Fibroblast of mammary gland (primary cell): Measurements from ENCODE around the gene C22orf15.

Experiments used
- DNase-seq: peaks from one replicate; pipeline ENCODE4 v3.0.0-alpha.2; 2010; ENCODE audit warnings: low read depth
- H3K4me3 ChIP-seq: 2 replicates; pipeline ENCODE4 v1.5.1; 2011; ENCODE audit warnings: low read depth, mild to moderate bottlenecking, low read length, moderate library complexity; ENCODE audit not compliant: control insufficient read depth
- TF ChIP-seq, protein P1 (sequence below): conservative IDR thresholded peaks from 2 replicates; pipeline ENCODE4 v1.5.1; 2011; ENCODE audit warnings: low read depth, low read length, inconsistent platforms; ENCODE audit not compliant: control insufficient read depth, insufficient read depth

C22orf15 gene

GRCh38 chr22:23755711-23756110 lies 7.1 kb upstream of the C22orf15 start:
- no peak for DNase-seq
- TF ChIP-seq, protein P1, sequence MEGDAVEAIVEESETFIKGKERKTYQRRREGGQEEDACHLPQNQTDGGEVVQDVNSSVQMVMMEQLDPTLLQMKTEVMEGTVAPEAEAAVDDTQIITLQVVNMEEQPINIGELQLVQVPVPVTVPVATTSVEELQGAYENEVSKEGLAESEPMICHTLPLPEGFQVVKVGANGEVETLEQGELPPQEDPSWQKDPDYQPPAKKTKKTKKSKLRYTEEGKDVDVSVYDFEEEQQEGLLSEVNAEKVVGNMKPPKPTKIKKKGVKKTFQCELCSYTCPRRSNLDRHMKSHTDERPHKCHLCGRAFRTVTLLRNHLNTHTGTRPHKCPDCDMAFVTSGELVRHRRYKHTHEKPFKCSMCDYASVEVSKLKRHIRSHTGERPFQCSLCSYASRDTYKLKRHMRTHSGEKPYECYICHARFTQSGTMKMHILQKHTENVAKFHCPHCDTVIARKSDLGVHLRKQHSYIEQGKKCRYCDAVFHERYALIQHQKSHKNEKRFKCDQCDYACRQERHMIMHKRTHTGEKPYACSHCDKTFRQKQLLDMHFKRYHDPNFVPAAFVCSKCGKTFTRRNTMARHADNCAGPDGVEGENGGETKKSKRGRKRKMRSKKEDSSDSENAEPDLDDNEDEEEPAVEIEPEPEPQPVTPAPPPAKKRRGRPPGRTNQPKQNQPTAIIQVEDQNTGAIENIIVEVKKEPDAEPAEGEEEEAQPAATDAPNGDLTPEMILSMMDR: no peak
- no peak overlapping the region for H3K4me3 ChIP-seq

DNA sequence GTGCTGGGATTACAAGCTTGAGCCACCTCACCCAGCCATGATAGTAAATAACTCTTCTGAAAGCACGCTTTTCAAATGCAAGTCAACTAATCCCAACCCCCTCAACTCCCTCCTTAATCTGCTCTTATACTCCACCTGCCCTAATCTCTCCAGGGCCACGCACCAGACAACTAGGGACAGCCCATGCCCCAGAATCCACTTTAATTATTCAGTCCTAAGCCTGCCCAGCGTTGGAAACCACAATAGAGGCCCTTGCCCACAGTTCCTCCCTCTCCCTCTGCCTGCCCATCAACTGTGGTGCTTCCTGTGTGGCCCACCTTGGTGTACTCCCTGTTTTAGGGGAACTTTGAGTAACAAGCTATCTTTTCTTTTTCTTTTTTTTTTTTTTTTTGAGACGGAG lies 5.9 kb upstream of the C22orf15 start:
- H3K4me3 ChIP-seq: no peak overlapping the region
- TF ChIP-seq, protein P1: no peak
- DNase-seq: no peak

DNA sequence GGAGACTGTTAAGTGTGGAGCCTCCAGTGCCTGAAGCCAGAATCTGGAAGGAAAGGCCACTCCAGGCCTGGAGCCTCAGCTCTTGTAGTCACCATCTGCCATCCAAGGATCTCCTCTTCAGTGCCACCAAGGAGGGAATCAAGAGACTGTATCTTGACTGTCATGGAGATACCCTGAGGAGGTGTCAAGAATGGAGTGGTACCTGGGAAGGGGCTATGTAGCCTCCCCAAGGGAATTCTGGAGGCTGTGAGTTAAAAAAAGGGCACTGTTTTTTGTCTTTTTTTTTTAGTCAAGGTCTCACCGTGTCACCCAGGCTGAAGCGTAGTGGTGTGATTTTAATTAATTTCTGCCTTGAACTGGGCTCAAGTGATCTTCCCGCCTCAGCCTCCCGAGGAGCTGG lies 3.2 kb upstream of the C22orf15 start:
- TF ChIP-seq, protein P1: no peak
- H3K4me3 ChIP-seq: no peak overlapping the region
- DNase-seq: no peak

GRCh38 chr22:23760056-23760455 lies 2.7 kb upstream of the C22orf15 start:
- no peak overlapping the region for H3K4me3 ChIP-seq
- DNase-seq: no peak
- TF ChIP-seq, protein P1: no peak

GRCh38 chr22:23763579-23763945 lies 772 bp downstream of the C22orf15 start:
- TF ChIP-seq, protein P1: no peak
- DNase-seq: no peak
- H3K4me3 ChIP-seq: no peak overlapping the region

GRCh38 chr22:23763954-23764353 lies 1.2 kb downstream of the C22orf15 start:
- H3K4me3 ChIP-seq: no peak overlapping the region
- DNase-seq: no peak
- TF ChIP-seq, protein P1: no peak

DNA sequence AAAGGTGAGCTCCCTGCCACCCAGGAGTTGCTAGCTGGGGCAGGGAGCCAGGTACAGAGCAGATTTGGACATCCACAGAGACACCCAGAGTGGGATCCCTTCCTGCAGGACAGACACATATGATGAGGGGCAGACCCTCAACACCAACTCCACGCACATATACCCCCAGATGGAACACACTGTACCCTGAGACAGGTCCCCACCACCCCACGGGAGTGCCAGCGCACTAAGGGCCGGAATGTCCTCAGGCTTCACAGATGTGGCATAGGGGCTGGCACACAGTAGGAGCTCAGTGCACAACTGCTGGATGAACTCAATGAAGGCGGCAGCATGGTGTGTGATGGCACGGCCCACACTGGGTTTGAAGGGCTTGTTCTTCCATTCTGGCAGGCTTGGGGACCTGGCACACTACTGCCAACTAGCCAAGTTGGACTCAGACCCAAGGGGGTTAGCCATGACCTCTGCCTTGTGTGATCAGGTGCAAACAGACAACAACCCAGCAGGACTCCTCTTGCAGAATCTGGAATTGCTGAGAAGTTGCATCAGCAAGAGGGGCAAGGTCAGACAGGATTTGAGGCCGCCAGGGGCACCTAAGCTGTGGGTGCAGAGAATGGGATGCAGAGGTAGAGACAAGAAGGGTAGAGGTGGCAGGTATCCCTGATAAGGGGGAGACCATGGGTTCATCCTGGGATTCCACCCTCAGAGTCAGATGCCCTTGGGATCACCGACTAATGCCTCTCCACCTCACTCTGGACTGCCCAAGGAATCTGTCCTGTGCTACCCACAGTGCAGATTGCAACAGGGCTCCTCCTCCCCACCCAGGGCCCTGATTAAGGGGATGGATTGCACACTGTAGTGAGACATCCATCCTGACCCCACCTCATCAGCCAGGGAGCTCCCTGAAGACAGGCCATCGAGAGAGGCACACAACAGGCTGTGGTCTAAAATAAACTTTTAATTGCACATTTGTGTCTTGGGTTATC lies 2.4 kb downstream of the C22orf15 start:
- TF ChIP-seq, protein P1: no peak
- DNase-seq: no peak
- no peak overlapping the region for H3K4me3 ChIP-seq
